Astrocyte of the spinal cord (primary cell): ENCODE results near the gene SDCBP2.

Experiments used
- DNase-seq: peaks from one replicate; pipeline ENCODE4 v3.0.0; 2011; ENCODE audit warnings: low read depth, low spot score
- H3K4me3 ChIP-seq: 2 replicates; pipeline ENCODE4 v1.5.1; 2011; ENCODE audit warnings: low read depth, mild to moderate bottlenecking, low read length, moderate library complexity
- CTCF ChIP-seq: IDR thresholded peaks from 2 replicates; pipeline ENCODE4 v1.5.1; 2012; ENCODE audit warnings: low read depth, mild to moderate bottlenecking, low read length, inconsistent platforms
- in situ Hi-C: cut with HindIII; loops from 2 replicates; pipeline ENCODE4 v1.10.0; 2017; ENCODE audit warnings: low sequenced_read_pairs

Gene SDCBP2

GRCh38 chr20:1267161-1267560 lies 61.8 kb downstream of the SDCBP2 start:
- in situ Hi-C loops = no loop called here
- DNase-seq = no peak
- peak overlapping the region; percentile 62 for H3K4me3 ChIP-seq
- no peak for TF ChIP-seq CTCF

GRCh38 chr20:1266167-1266973 lies 62.6 kb downstream of the SDCBP2 start, which contains the start of gene SNPH:
Gene SNPH (plus strand): TSS chr20:1266294. CDS start chr20:1296240, 29,946 bp downstream.
- no peak for TF ChIP-seq CTCF
- in situ Hi-C loops = no loop called here
- DNase-seq = peak; percentile 81
- peak within 1 kb of the TSS; percentile 62 for H3K4me3 ChIP-seq

GRCh38 chr20:1265916-1266166 lies 63.1 kb downstream of the SDCBP2 start:
- no peak for DNase-seq
- TF ChIP-seq CTCF = no peak
- in situ Hi-C loops = no loop called here
- peak overlapping the region; percentile 62 for H3K4me3 ChIP-seq

DNA sequence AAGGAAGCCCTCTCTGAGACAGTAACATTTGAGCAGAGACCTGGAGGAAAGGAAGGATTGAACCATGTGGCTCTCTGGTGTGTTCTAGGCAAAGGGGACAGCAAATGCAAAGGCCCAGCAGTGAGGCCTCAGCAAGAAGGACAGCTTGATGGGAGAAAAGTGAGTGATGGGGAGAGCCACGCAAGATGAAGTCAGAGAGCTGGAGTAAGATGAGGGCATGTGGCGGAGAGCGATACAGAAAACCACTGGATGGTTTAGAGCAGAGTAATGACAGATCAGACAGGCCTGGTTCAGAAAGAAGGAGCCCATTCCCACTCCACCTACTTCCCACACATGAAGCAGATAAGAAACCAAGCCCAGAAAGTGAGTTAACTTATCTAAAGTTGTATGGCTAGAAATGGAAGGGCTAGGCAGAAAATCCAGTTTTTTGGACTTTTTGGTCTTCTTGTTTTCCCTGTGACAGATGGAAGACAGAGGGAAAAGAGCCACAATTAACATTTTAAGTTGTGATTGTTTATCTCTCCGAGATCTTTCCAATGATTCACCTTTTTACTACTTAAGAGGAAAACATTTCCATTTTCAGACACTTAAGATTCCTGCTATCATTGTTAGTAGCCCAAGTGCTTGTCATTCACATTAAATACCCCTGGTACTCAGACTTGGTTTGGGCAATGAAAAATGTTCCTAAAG lies 63.6 kb downstream of the SDCBP2 start:
- in situ Hi-C loops = no loop called here
- TF ChIP-seq CTCF = no peak
- peak; percentile 10 for DNase-seq
- peak overlapping the region; percentile 62 for H3K4me3 ChIP-seq

DNA sequence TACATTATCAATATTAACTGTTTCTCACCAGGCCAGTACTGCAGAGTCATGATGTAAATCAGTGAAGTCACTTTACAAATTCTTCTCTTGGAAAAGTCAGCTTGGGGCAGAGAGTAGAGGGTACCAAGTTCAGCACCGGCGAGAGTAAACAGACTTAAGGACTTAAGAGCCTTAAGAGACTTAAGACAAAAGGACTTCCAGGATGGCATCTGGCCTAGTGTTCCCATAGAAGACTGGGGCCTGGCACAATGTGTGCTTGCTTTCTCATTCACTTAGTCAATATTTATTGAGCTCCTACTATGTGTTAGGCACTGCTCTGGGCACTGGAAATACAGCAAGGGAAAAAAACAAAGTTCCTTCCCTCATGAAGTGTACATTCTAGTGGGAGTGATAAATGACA lies 64.2 kb downstream of the SDCBP2 start:
- in situ Hi-C loops = no loop called here
- TF ChIP-seq CTCF = no peak
- DNase-seq = no peak
- H3K4me3 ChIP-seq = no peak overlapping the region

DNA sequence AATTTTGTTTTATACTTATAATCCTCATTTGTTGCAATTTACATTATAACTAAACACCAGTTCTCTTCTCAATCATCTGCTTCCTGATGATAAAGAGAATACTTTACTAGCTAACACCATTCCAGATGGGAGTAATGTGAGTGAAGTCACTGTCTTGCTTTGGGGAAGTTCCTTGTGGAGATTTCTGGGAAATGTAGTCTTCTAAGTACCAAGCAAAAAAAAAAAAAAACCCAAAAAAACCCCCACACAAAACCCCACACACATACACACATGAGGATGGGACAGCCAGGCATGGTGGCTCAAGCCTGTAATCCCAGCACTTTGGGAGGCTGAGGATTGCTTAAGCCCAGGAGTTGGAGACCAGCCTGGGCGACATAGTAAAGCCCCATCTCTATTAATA lies 65.1 kb downstream of the SDCBP2 start:
- H3K4me3 ChIP-seq = no peak overlapping the region
- in situ Hi-C loops = no loop called here
- DNase-seq = peak; percentile 9
- TF ChIP-seq CTCF = no peak
